GM23338 (cell line): ENCODE measurements around the gene TRAF3IP1. TPM values are rescaled to one million over a fixed set of nuclear protein-coding genes. Genes with fewer than 3 reads are reported as not detected.

Source experiments
- CREB1 ChIP-seq: fragments of 250-450 bp; sonication (Bioruptor Pico); IDR thresholded peaks from 2 replicates; pipeline ENCODE4 v1.5.0; 2020; ENCODE audit warnings: low read depth, mild to moderate bottlenecking, moderate library complexity
- EZH2 ChIP-seq: fragments of 200-600 bp; sonication (generic); IDR thresholded peaks from one replicate; pipeline ENCODE4 v1.8.0; 2017; ENCODE audit warnings: antibody characterized with exemption, mild to moderate bottlenecking, low read depth; ENCODE audit not compliant: unreplicated experiment
- JUNB ChIP-seq: IDR thresholded peaks from one replicate; pipeline ENCODE4 v1.6.1; 2016; ENCODE audit warnings: antibody characterized with exemption; ENCODE audit not compliant: unreplicated experiment
- NANOG ChIP-seq: IDR thresholded peaks from 2 replicates; pipeline ENCODE4 v1.6.1; 2016; ENCODE audit warnings: antibody characterized with exemption, borderline replicate concordance
- POLR2AphosphoS5 ChIP-seq: IDR thresholded peaks from 2 replicates; pipeline ENCODE4 v1.6.1; 2016; ENCODE audit warnings: antibody characterized with exemption, low read depth
- STAT1 ChIP-seq: IDR thresholded peaks from one replicate; pipeline ENCODE4 v1.6.1; 2016; ENCODE audit warnings: antibody characterized with exemption; ENCODE audit not compliant: unreplicated experiment
- ZNF114 ChIP-seq: fragments of 250-450 bp; sonication (Bioruptor Pico); IDR thresholded peaks from 2 replicates; pipeline ENCODE4 v1.5.0; 2020; ENCODE audit warnings: mild to moderate bottlenecking, moderate library complexity
- ZNF331 ChIP-seq: fragments of 250-450 bp; sonication (Bioruptor Pico); IDR thresholded peaks from 2 replicates; pipeline ENCODE4 v1.5.0; 2020; ENCODE audit warnings: low read depth, mild to moderate bottlenecking, moderate library complexity
- ZNF462 ChIP-seq: fragments of 250-450 bp; sonication (Bioruptor Pico); IDR thresholded peaks from 2 replicates; pipeline ENCODE4 v1.5.0; 2020; ENCODE audit warnings: mild to moderate bottlenecking, moderate library complexity
- polyA plus RNA-seq: library from polyadenylated mRNA; unstranded; fragments of >200 nt; fragmentation: Nextera tagmentation; extraction: Ambion mirVana; gene quantifications from 2 replicates; pipeline ENCODE4 v1.2.1, GENCODE V29; 2016
- total RNA-seq: library from RNA; depleted of rRNA; stranded (reverse); fragments of >200 nt; shearing (Covaris generic); gene quantifications from 2 replicates; pipeline ENCODE4 v1.2.3, GENCODE V29; 2014
- TF ChIP-seq, protein P1 (sequence below): IDR thresholded peaks from 2 replicates; pipeline ENCODE4 v1.6.1; 2016; ENCODE audit warnings: antibody characterized with exemption

TRAF3IP1 gene
- total and polyA plus RNA-seq, 2 experiments from 2014 or later: 12.5 to 20.7 TPM

DNA sequence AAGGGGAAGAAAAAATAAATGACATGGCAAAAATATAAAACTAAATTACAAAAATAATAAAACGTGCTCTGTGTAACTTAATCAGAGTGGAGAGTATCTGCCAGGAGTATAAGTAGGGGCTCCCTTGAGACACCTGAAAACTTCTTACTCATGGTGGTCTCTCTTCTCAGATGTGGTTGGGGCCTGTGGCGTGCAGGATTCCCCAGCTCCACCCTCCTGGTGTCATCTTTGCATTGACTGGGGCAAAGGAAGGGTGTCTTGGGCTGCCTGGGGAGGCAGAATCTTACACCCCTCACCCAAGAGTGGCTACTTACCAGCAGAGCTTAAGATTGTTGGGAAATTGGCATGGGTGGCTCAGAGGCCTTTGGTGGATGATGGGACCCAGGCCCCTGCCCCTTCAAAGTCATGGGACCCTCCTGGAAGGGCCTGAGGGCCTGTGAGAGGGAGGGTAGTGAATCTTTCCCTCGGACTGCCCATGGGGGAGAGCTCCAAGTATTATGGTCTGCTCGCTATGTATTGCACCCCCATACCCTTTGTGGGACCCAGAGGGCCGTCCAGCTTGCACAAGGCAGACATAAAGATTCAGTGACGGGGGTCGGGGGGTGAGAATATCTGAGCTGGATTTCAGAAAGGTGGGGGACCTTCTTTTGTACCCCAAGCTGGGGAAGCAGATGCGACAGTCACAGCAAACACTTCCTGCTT, 6.9 kb upstream of the TRAF3IP1 start (continued):
- TF ChIP-seq ZNF462 (CRISPR knock-in tag) (no peak), EZH2 (no peak), JUNB (no peak), CREB1 (CRISPR knock-in tag) (no peak), ZNF331 (CRISPR knock-in tag) (no peak), STAT1 (no peak), NANOG (no peak), ZNF114 (CRISPR knock-in tag) (no peak), POLR2AphosphoS5 (no peak)
- TF ChIP-seq, protein P1, sequence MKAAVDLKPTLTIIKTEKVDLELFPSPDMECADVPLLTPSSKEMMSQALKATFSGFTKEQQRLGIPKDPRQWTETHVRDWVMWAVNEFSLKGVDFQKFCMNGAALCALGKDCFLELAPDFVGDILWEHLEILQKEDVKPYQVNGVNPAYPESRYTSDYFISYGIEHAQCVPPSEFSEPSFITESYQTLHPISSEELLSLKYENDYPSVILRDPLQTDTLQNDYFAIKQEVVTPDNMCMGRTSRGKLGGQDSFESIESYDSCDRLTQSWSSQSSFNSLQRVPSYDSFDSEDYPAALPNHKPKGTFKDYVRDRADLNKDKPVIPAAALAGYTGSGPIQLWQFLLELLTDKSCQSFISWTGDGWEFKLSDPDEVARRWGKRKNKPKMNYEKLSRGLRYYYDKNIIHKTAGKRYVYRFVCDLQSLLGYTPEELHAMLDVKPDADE: no peak
